ENCODE measurements around the gene CHL1.

CHL1 gene, protein sequence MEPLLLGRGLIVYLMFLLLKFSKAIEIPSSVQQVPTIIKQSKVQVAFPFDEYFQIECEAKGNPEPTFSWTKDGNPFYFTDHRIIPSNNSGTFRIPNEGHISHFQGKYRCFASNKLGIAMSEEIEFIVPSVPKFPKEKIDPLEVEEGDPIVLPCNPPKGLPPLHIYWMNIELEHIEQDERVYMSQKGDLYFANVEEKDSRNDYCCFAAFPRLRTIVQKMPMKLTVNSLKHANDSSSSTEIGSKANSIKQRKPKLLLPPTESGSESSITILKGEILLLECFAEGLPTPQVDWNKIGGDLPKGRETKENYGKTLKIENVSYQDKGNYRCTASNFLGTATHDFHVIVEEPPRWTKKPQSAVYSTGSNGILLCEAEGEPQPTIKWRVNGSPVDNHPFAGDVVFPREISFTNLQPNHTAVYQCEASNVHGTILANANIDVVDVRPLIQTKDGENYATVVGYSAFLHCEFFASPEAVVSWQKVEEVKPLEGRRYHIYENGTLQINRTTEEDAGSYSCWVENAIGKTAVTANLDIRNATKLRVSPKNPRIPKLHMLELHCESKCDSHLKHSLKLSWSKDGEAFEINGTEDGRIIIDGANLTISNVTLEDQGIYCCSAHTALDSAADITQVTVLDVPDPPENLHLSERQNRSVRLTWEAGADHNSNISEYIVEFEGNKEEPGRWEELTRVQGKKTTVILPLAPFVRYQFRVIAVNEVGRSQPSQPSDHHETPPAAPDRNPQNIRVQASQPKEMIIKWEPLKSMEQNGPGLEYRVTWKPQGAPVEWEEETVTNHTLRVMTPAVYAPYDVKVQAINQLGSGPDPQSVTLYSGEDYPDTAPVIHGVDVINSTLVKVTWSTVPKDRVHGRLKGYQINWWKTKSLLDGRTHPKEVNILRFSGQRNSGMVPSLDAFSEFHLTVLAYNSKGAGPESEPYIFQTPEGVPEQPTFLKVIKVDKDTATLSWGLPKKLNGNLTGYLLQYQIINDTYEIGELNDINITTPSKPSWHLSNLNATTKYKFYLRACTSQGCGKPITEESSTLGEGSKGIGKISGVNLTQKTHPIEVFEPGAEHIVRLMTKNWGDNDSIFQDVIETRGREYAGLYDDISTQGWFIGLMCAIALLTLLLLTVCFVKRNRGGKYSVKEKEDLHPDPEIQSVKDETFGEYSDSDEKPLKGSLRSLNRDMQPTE (N-terminal part only)

DNA sequence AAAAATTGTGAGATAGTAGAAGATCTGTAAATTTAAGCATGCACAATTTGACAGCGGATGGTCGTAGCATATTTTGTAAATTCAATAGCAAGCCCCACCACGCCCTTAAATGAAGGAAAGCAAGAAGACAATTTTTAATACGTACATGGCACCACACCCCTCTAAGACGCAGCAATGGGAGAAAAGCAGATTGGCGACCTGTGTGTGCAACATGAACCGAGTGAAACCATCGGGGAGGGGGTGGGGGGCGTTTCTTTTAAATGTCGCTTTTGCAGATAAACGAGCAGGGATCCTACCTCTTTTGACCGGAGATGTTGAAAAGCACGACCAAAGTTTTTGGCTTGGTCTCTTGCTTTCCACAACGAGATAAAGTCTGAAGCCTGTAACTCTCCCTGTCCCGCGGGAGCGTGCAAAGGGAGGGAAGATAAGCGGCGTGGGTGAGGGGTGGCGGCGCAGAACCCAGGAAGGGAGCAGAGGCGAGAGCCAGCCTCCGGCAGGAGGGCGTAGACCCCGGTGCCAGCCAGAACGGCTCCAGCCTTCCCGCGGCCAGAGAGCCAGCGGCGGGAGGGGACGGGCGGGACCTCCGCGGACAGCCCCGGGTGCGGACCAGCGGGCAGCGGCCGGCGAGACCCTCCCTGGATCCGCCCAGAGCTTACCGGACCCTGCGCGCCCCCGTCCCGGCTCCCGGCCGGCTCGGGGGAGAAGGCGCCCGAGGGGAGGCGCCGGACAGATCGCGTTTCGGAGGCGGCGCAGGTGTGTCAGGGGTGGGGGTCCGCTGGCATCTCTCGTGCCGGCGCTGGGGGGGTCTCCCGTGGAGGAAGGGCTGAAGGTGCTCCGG is at the start of gene CHL1:
CHL1 (plus strand) TSS at position 453 of the 838 bp plus-strand sequence. CDS start 123,014 bp downstream, outside the sequence.
- no peak for DNase-seq

DNA sequence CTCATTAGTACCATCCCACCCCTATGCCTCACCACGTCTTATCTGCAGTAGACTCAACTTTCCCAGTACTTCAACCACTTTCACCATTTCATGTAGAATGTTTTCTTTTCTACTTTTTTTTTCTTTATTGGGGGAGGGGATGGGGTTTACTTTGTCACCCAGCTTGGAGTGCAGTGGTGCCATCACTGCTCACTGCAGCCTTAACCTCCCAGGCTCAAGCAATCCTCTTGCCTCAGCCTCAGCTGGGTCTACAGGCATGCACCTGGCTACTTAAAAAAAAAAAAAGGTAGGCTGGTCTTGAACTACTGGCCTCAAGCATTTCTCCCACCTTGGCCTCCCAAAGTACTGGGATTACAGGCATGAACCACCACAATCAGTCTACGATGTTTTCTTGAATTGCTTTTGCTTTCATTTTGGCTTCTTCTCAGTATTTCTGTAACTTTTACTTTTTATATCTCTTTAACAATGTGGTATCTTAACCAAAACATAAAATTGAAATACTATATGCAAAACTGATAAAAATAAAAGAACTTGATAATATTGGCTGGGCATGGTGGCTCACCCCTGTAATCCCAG is 44.9 kb upstream of the CHL1 start:
- DNase-seq, result no peak

DNA sequence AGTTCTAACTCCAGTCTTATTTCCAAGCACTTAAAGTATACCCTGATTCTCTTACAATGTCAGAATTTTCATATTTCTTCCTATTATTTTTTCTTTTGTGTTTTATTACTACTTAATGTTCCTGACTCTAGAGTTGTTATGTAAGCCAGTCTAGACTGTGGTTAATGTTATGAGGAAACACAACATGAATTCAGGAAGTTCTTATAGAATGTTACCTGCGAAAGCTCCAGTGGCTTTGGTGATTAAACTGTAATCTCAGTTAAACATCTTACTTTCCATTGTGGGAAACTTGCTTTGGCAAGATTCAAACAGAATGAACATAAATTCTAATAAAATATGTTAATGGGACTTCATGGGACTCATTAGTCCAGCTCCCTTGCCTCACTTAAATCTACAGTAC is 36.6 kb upstream of the CHL1 start:
- no peak for DNase-seq

DNA sequence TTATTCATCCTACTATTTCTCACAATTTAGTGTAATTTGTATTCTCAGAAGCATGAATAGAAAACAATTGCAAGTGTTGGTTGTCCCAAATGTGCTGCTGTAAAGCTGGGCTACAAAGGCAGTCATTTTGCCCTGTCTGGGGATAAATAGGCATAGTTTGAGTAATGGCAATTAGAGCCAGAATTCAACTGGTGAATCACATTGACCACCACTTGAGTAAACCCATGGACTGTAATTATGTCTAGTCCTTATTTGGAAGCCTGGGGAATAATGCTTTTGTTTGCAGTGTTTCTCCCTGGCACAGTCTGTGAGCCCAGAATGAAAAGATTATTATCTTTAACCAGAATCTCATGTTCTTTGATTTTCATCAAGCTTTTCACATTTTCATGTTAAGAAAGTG is 30.5 kb upstream of the CHL1 start:
- DNase-seq, result no peak

DNA sequence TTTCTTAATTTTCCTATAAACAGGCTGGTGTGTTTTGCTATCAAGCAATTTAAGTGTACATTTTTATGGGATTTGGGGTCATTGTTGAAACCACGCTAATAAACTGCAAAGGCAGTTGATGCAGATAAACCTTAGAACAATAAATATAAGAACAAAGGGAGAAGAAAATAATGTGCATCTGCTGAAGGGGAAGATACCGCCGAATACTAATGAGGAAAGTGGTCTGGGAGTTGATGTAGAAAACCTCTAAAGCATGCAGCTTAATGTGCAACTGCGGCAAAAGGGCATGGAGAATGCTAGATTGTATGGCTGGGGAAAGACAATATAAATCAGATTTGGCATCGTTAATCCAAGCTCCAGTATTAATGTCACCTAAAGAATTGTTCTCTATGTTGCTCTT is 29.8 kb upstream of the CHL1 start:
- DNase-seq, result no peak

DNA sequence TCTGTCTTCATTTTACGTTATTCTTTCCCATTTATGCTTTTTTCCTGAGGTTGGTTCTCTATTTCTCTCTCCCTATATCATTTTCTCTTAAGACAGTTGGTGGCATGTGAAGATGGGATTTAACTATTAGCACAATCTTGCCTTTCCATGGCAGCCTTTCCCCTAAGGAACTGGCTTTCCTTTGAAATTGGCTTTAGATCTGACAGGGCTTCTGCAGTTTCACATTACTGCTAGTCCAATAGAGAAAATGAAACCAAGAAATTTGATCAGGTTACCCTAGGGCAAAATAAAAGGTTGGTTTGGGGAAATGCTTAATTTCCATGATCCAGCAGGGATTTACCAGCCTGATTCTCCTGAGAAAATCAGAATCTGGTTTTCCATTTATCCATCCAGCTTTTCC is 22.7 kb upstream of the CHL1 start:
- DNase-seq, result no peak

DNA sequence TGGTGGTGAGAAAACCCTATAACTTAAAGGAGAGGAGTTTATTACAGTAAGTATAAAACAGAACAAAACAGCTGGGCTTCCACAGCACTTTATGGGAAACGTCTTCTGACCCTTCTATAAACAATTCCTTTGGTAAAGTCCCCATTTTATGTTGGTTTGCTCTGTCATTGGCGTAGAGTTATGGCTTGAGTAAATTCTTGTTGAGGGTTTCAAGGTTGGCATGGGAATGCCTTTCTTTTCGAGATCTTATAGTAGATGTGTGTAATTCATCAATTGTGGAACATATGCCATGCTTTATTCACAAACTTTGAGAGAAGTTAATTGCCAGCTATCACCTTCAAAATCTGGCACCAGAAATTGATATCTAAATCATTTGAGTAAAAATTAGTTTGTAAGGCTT is 11.6 kb upstream of the CHL1 start:
- DNase-seq, result no peak

DNA sequence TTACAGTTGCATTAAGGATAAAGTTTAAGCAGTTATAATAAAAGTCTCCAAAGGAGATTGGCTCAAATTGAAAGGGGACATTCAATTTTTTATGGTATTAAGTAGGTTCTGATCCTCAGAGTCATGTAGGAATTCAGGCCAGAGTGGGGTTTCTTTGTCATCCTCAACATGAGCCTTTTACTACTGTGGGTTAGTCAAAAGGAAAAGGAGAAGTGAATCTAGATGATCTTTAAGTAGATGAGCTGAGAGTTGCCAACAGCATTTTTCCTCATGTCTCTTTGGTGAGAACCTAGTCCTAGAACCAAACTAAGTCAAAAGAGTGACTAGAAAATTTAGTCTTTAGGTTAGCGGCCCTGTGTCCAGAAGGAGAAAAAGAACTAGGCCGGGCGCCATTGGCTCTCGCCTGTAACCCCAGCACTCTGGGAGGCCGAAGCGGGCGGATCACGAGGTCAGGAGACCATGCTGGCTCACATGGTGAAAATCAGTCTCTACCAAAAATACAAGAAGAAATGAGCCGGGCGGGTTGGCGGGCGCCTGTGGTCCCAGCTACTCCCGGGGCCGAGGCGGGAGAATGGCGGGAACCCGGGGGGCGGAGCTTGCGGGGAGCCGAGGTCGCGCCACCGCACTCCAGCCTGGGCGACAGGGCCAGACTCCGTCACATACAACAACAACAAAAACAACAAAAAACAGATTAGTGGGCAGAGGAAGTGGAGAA is 4.2 kb upstream of the CHL1 start:
- no peak for DNase-seq

DNA sequence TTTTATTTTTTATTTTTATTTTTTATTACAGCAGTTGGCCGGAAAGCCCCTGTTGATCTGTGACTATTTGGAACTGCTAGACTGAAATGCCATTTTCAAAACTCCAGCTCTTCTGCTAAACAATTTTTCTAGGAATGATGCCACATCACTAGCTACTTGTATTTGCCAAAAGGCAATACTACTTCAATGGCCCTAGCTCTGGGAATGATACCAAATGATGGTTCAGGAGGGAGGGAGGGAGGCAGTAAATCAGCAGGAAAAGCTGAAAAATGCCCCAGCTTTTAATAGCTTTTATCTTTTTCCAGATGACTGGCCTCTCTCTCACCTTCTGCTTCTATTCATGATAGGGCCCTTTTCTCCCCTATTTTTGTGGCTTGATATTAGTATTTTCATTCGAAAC is 2.6 kb upstream of the CHL1 start:
- DNase-seq, result no peak

DNA sequence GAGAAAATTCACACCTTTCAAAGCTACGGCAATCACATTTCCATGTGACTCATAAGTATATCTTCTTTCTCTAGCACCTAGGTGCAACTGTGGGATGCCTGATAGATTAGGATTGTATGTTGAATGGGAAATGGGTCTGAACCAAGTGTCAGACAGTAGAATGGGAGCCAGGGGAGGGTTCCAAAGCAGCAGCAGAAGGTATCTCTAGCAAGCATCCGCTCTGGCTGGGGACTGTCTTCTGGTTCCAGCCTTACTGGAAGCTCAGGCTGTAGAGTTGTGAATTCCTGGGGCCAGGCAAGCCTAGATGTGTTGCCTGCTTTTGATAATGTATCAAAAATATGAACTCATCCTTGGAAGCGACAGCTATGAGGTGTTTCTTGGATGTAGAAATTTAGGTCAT is 2.1 kb upstream of the CHL1 start:
- DNase-seq, result no peak

DNA sequence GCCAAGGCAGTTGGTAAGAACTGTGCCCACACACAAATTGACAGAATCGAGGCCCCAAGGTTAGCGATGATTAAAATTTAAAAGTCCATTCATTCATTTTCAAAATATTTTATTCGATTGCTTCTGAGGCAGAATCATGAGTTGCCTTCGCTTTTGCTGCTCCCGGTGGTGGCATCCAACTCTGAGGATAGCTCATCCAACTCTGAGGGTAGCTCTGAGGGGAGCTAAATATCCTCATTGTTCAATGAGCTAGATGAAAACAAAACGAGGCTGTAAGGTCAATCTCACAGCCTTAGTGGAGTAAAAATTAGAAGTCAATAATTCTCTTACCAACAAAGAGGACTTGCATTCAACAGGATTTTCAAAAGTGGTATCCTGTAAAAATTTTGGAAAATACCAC is 897 bp upstream of the CHL1 start:
- no peak for DNase-seq

DNA sequence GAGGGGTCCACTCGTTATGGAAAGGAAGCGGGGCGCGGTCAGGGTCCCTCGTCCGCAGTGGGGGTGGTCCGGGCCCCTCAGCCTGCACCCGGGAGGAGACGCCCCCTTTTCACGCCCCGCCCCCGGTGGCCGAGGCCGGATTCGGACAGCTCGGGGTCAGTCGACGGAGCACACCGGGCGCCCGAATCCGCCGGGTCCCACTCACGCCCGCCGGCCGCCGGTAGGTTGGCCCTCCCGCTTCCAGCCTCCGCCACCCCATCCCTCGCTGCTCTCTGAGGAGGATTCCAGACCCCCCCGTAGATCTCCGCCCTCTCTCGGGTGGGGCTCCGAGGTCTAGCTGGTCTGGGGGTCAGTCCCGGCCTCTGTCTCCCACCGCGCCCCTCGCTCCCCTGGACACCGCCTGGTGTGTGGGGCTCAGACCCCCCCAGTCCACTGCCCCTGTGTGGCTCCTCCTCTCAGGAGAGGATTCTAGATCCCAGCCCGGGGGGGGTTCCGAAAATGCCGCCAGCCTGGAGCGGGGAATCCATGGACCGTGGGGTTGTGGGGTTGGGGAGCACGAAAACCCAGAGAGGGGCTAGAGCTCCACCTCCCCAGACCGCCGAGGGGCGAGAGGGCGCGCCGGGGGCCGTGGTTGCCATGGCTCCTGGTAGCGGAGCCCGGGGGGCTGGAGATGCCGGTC is 725 bp downstream of the CHL1 start:
- no peak for DNase-seq

DNA sequence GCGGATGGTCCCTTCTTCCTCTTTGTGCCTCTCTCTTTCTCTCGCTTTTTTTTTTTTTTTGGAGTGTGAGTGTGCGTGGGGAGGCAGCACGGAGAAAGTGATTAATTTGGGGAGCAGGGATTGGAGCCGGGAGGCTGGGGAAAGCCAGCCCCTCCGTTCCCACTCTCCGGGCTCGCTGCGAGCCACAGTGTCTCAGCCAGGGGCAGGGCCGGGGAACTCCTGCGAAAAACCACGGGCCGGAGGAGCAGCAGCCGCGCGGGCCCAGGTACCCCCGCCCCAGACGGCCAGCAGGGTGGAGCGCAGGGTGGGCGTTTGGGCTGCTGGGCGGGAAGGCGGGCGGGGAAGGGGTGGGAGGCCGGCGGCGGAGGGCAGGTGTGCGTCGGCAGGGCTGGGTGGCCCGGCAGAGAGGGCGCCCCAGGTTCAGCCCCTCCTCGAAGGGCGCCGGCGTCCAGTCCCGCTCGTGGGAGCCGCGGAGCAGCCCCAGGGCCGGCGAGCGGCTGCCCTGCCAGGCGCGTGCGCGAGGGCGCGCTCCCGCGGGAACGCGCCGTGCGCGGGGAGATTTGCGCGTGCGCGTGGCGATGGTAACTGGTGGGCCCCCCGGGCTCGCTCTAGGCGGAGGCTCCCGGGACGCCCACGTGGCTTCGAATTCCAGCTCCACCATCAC is 1.4 kb downstream of the CHL1 start:
- DNase-seq, result no peak

DNA sequence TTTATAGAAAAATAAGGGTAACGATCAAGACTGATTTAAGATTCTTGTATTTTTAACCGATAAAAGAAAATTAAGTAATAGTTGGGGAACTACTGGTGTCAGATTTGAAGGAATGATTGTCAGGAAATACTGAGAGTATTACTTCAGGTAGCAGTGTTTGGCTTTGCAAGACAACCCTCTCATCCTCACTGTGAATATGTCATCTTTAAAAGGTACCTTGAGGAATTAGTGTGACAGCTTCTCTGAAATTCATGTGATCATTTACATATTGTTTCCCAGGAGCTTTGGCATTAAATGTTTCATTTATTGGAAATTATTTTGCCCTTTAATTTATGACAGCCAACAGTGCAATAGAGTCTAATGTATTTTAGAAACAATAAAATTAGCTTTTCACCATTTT is 3.3 kb downstream of the CHL1 start:
- DNase-seq, result no peak

DNA sequence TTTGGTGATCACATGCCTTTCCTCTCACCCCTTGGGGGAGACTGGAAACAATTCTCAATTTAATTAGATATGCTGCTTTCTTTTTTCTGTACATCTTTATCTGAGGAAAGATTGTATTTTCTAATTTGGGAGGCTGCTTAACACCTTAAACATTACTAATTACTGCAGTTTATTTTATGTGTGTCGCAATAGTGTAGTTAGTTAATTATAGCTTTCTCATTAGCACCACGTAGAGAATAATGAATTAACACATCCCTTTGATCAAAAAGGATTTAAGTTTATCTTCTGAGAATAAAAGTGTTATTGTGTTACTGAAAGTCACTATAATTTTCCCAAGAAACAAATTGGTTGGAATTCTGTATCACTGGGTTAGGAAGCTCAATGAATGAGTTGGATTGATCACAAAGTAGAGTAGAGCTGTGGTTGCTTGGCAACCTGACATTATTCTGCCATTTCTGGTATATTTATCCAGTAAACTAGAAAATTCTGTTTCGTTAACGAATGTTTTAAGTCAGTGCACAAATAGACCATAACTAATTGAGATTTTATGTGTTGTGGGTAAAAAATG is 4.3 kb downstream of the CHL1 start:
- no peak for DNase-seq

DNA sequence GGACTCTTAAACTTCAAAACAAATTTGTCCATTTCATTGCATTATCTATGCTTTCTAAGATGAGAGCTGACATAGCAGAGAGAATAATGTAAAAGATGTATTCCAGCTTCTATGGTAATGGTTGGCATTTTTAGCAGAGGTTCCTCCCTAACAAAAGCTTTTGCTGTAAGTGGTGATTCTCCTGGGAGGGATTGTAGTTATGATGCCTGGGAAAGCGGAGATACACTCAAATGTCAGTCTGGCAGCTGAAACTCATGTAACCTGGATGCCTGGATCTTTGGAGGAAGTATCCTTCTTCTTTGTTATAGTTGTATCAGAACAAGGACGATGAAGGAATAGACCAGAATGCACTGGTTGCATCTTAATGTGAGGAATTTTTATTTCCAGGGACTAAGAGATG is 7.5 kb downstream of the CHL1 start:
- DNase-seq, result no peak

DNA sequence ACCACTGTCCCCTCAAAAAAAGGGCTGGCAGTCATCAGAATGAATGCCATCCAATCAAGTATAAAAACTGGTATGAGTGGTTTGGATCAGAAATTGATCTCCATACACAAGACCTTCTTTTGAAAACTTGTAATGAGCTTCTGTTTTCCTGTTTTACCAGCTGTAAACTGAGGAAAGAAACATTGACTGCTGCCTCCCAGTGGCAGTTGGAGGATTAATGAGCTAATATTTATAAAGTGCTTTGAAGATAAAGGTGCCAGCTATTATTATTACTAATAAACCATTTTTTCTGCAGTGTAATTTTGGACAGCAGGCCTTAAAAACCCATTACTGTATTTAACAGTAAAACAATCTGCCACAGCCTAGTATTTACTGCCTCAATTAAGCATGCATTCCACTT is 11.4 kb downstream of the CHL1 start:
- DNase-seq, result no peak

DNA sequence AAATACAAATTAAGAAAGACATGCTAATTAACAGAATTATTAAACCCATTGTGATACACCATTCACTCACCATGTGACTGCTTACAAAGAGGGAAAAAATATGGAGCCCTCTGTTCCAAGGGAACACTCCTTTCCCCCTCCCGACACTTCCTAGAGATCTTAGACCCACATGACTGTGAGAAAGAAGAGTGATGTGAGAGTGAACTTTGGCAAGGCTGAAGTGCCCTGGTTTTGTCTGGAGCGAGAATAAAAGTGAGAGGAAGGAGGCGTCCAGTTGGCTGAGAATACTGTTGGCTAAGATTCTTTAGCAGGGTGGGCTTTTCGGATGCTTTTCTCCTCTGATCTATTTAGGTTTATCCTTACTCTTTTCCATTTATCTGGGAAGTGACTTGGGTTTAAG is 14.1 kb downstream of the CHL1 start:
- no peak for DNase-seq

DNA sequence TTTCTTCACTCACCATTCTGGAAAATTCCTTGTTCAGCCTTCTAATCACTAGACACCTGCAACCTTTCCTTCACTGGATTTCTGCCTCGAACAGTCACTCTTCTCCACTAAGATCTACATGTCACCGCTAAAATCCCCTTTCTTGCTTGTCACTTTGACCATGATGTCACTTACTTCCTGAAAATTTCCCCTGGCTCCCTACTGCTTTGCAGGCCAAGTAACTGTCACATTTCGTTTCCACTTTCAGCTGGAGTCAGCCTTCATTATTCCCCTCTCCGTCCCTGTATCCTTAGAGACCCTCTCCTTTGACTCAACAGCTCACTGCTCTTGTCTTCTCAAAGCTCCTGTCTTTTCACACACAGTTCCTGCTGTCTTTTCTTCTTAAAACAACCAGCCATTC is 15.9 kb downstream of the CHL1 start:
- DNase-seq, result no peak
